Mesenchymal stem cell (in vitro differentiated cells and primary cell): Measurements from ENCODE around the gene WWOX.

ENCODE experiments used
- DNase-seq: peaks from one replicate; pipeline ENCODE4 v3.0.0-alpha.2; 2013
- H2AFZ ChIP-seq: one replicate; pipeline ENCODE4 v1.6.1; 2013; ENCODE audit warnings: low read depth, mild to moderate bottlenecking, control low read depth, inconsistent platforms, low read length, moderate library complexity
- H2AK5ac ChIP-seq: 2 replicates; pipeline ENCODE4 v1.6.1; 2013; ENCODE audit warnings: low read length, moderate library complexity, mild to moderate bottlenecking, inconsistent platforms; ENCODE audit not compliant: severe bottlenecking
- H2BK120ac ChIP-seq: one replicate; pipeline ENCODE4 v1.6.1; 2013; ENCODE audit warnings: low read depth, mild to moderate bottlenecking, inconsistent platforms, low read length, moderate library complexity
- H2BK12ac ChIP-seq, 2 experiments: one replicate each; pipeline ENCODE4 v1.6.1; 2013; ENCODE audit warnings: inconsistent platforms in 2 of 2, low read length in 2 of 2, mild to moderate bottlenecking in 2 of 2, moderate library complexity in 2 of 2, control low read depth in 1 of 2
- H2BK15ac ChIP-seq: one replicate; pipeline ENCODE4 v1.6.1; 2013; ENCODE audit warnings: mild to moderate bottlenecking, low read depth, inconsistent platforms; ENCODE audit not compliant: poor library complexity, severe bottlenecking
- H2BK5ac ChIP-seq: 2 replicates; pipeline ENCODE4 v1.6.1; 2013; ENCODE audit warnings: low read depth, mild to moderate bottlenecking, low read length, control low read depth, inconsistent platforms; ENCODE audit not compliant: poor library complexity, severe bottlenecking
- H3K14ac ChIP-seq, 2 experiments: one replicate each; pipeline ENCODE4 v1.6.1; 2013; ENCODE audit warnings: inconsistent platforms in 2 of 2, low read length in 2 of 2, control low read depth in 1 of 2, mild to moderate bottlenecking in 1 of 2, moderate library complexity in 1 of 2
- H3K18ac ChIP-seq, 2 experiments: one replicate each; pipeline ENCODE4 v1.6.1; 2013; ENCODE audit warnings: inconsistent platforms in 2 of 2, low read length in 2 of 2, control low read depth in 1 of 2, low read depth in 1 of 2, mild to moderate bottlenecking in 1 of 2
- H3K23ac ChIP-seq, 2 experiments: one replicate each; pipeline ENCODE4 v1.6.1; 2013; ENCODE audit warnings: inconsistent platforms in 2 of 2, low read length in 2 of 2, mild to moderate bottlenecking in 2 of 2, moderate library complexity in 2 of 2, control low read depth in 1 of 2
- H3K27ac ChIP-seq: 2 replicates; pipeline ENCODE4 v1.5.1; 2013; ENCODE audit warnings: mild to moderate bottlenecking, moderate library complexity, low read length, control low read depth, inconsistent platforms; ENCODE audit not compliant: poor library complexity, severe bottlenecking
- H3K27me3 ChIP-seq, 2 experiments: 2 replicates each; pipeline versions ENCODE4 v1.6.1 to v1.7.0; 2013; ENCODE audit warnings: low read length in 2 of 2, mild to moderate bottlenecking in 2 of 2, moderate library complexity in 2 of 2, control low read depth in 1 of 2, inconsistent platforms in 1 of 2; ENCODE audit not compliant: control insufficient read depth in 1 of 2, insufficient read depth in 1 of 2
- H3K36me3 ChIP-seq, 2 experiments: 2 replicates each; pipeline versions ENCODE4 v1.6.1 to v1.7.0; 2013; ENCODE audit warnings: low read length in 2 of 2, control low read depth in 1 of 2, inconsistent platforms in 1 of 2, low read depth in 1 of 2, mild to moderate bottlenecking in 1 of 2; ENCODE audit not compliant: insufficient read depth in 2 of 2, control insufficient read depth in 1 of 2
- H3K4ac ChIP-seq, 2 experiments: one replicate each; pipeline ENCODE4 v1.6.1; 2013; ENCODE audit warnings: inconsistent platforms in 2 of 2, low read length in 2 of 2, mild to moderate bottlenecking in 2 of 2, moderate library complexity in 2 of 2, control low read depth in 1 of 2, low read depth in 1 of 2
- H3K4me1 ChIP-seq: 2 replicates; pipeline ENCODE4 v1.6.1; 2013; ENCODE audit warnings: low read depth, low read length, control low read depth; ENCODE audit not compliant: control insufficient read depth, insufficient read depth
- H3K4me2 ChIP-seq: 2 replicates; pipeline ENCODE4 v1.6.1; 2013; ENCODE audit warnings: low read length, mild to moderate bottlenecking, inconsistent platforms; ENCODE audit not compliant: poor library complexity, severe bottlenecking
- H3K4me3 ChIP-seq, 2 experiments: 2 replicates each; pipeline versions ENCODE4 v1.5.1 to v1.7.0; 2013; ENCODE audit warnings: low read length in 2 of 2, mild to moderate bottlenecking in 2 of 2, control low read depth in 1 of 2, low read depth in 1 of 2; ENCODE audit not compliant: insufficient read depth in 1 of 2
- H3K79me1 ChIP-seq: replicated peaks from 2 replicates; pipeline ENCODE4 v1.6.1; 2013; ENCODE audit warnings: mild to moderate bottlenecking, control low read depth, low read length, inconsistent platforms; ENCODE audit not compliant: poor library complexity, severe bottlenecking
- H3K9ac ChIP-seq: 2 replicates; pipeline ENCODE4 v1.7.0; 2013; ENCODE audit warnings: mild to moderate bottlenecking, low read length, moderate library complexity
- H3K9me3 ChIP-seq: 2 replicates; pipeline ENCODE4 v1.7.0; 2013; ENCODE audit warnings: mild to moderate bottlenecking, low read length; ENCODE audit not compliant: control insufficient read depth
- H4K8ac ChIP-seq: one replicate; pipeline ENCODE4 v1.6.1; 2013; ENCODE audit warnings: inconsistent platforms, mild to moderate bottlenecking, low read length, moderate library complexity
- H4K91ac ChIP-seq: one replicate; pipeline ENCODE4 v1.6.1; 2013; ENCODE audit warnings: mild to moderate bottlenecking, low read length, inconsistent platforms
- WGBS: methylation state at CpG from one replicate; pipeline ENCODE4 v1.1.7; 2013; ENCODE audit warnings: mixed read lengths; 5-methylcytosine and 5-hydroxymethylcytosine counted together

Gene WWOX

GRCh38 chr16:78878570-78878969 lies 779.1 kb downstream of the WWOX start:
- Histone ChIP-seq H3K9ac (no peak overlapping the region), H3K18ac (no peak overlapping the region), H3K79me1 (no peaks in the 10 kb centered on the region), H3K23ac (no peak overlapping the region), H3K4me1 (no peaks in the 10 kb centered on the region), H2AK5ac (no peak overlapping the region), H3K9me3 (no peaks in the 10 kb centered on the region), H4K8ac (no peak overlapping the region), H2BK12ac (no peak overlapping the region), H2BK5ac (no peak overlapping the region), H4K91ac (no peak overlapping the region), H3K4me3 (no peak overlapping the region), H2BK15ac (no peak overlapping the region), H3K14ac (no peak overlapping the region), H2AFZ (no peak overlapping the region), H3K27me3 (no peaks in the 10 kb centered on the region), H3K36me3 (no peaks in the 10 kb centered on the region), H3K4ac (no peak overlapping the region), H3K4me2 (no peak overlapping the region), H2BK120ac (no peak overlapping the region), H3K27ac (no peak overlapping the region)
- DNase-seq = no peak

GRCh38 chr16:78879011-78879410 lies 779.6 kb downstream of the WWOX start:
- Histone ChIP-seq H3K4me3 (no peak overlapping the region), H3K27ac (no peak overlapping the region), H2BK15ac (no peak overlapping the region), H3K4me2 (no peak overlapping the region), H3K18ac (no peak overlapping the region), H2AK5ac (no peak overlapping the region), H3K9ac (no peak overlapping the region), H4K8ac (no peak overlapping the region), H3K27me3 (no peaks in the 10 kb centered on the region), H3K4me1 (no peaks in the 10 kb centered on the region), H3K4ac (no peak overlapping the region), H3K14ac (no peak overlapping the region), H3K36me3 (no peaks in the 10 kb centered on the region), H2BK12ac (no peak overlapping the region), H3K9me3 (no peaks in the 10 kb centered on the region), H2AFZ (no peak overlapping the region), H3K79me1 (no peaks in the 10 kb centered on the region), H4K91ac (no peak overlapping the region), H2BK5ac (no peak overlapping the region), H3K23ac (no peak overlapping the region), H2BK120ac (no peak overlapping the region)
- WGBS = 90% methylated on average over 4 of the region's 5 CpGs
- DNase-seq = no peak

GRCh38 chr16:78882150-78882549 lies 782.7 kb downstream of the WWOX start:
- H3K4me2 ChIP-seq = no peak overlapping the region
- no peak overlapping the region for H2BK12ac ChIP-seq
- H4K8ac ChIP-seq = no peak overlapping the region
- H4K91ac ChIP-seq = no peak overlapping the region
- no peak overlapping the region for H3K9ac ChIP-seq
- H2BK5ac ChIP-seq = no peak overlapping the region
- no peak overlapping the region for H3K27ac ChIP-seq
- no peaks in the 10 kb centered on the region for H3K79me1 ChIP-seq
- no peak overlapping the region for H3K4ac ChIP-seq
- H2AK5ac ChIP-seq = no peak overlapping the region
- H3K4me1 ChIP-seq = no peaks in the 10 kb centered on the region
- no peak overlapping the region for H2BK15ac ChIP-seq
- no peak overlapping the region for H3K18ac ChIP-seq
- WGBS = 100% methylated on average over 1 of the region's 3 CpGs
- H3K4me3 ChIP-seq = no peak overlapping the region
- DNase-seq = no peak
- no peak overlapping the region for H2AFZ ChIP-seq
- no peaks in the 10 kb centered on the region for H3K9me3 ChIP-seq
- no peaks in the 10 kb centered on the region for H3K27me3 ChIP-seq
- H3K36me3 ChIP-seq = no peaks in the 10 kb centered on the region
- H2BK120ac ChIP-seq = no peak overlapping the region
- H3K23ac ChIP-seq = no peak overlapping the region
- no peak overlapping the region for H3K14ac ChIP-seq

GRCh38 chr16:78882751-78883150 lies 783.3 kb downstream of the WWOX start:
- Histone ChIP-seq H3K27ac (no peak overlapping the region), H4K91ac (no peak overlapping the region), H3K9me3 (no peaks in the 10 kb centered on the region), H3K9ac (no peak overlapping the region), H2BK120ac (no peak overlapping the region), H3K4me2 (no peak overlapping the region), H3K4me1 (no peaks in the 10 kb centered on the region), H2BK15ac (no peak overlapping the region), H2BK5ac (no peak overlapping the region), H2AFZ (no peak overlapping the region), H3K36me3 (no peaks in the 10 kb centered on the region), H3K79me1 (no peaks in the 10 kb centered on the region), H3K4ac (no peak overlapping the region), H2AK5ac (no peak overlapping the region), H2BK12ac (no peak overlapping the region), H3K14ac (no peak overlapping the region), H3K27me3 (no peaks in the 10 kb centered on the region), H3K18ac (no peak overlapping the region), H3K23ac (no peak overlapping the region), H4K8ac (no peak overlapping the region), H3K4me3 (no peak overlapping the region)
- no peak for DNase-seq
- 88% methylated on average over 9 of the region's 9 CpGs for WGBS
